ENCODE results near the gene CHAT.

Gene CHAT

GRCh38 chr10:49631975-49632374 lies 18.1 kb downstream of the CHAT start:
- no peak for DNase-seq (ENCODE audit: low spot score)

DNA sequence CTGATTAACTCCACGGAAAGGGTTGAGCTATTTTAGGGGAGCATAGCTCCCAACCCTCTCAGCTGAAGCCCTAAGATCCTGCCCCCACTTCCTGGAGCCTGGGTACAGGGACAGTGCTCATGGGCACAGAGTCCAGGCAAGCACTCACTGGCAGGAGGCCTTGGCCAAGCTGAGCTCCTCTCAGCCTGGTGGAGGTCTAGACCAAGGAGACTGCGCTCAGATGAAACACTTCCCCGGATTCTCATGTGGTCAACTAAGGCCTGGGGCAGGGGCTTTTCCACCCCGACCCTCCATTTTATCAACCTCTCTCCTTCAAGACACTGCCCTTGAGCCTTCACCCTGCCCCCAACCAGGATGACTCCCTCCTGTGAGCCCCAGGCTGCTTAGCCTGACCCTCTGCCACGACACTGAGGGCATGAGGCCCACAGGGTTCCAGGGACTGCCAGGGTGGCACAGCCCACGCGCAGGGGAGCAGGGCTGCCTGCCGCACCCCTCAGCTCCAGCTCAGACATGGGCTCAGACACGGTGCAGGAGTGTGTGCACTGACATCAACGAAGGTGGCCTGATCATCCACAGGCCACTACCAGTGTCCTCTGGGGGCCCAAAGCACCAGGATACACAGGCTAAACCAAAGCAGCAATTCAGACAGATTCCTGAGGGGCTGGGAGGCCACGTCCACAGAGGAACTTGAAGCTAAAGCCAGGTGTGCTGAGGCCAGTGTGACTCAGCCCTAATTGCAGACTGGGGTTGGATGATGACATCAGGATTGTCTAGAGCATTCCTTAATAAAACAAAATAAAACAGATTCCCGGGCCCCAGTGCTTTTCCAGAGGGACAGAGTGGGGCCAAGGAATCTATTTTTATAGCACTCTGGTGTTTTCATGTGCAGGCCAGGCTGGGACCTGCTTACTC lies 18.8 kb downstream of the CHAT start:
- no peak for DNase-seq (ENCODE audit: low spot score)

GRCh38 chr10:49633327-49634068 lies 19.7 kb downstream of the CHAT start:
- no peak for DNase-seq (ENCODE audit: low spot score)

GRCh38 chr10:49634069-49634660 lies 20.3 kb downstream of the CHAT start:
- DNase-seq (ENCODE audit: low spot score) = no peak

- DNase-seq (ENCODE audit: low spot score) = no peak
Observed at GRCh38 chr10:49642311-49642710, 28.5 kb downstream of the CHAT start.

DNA sequence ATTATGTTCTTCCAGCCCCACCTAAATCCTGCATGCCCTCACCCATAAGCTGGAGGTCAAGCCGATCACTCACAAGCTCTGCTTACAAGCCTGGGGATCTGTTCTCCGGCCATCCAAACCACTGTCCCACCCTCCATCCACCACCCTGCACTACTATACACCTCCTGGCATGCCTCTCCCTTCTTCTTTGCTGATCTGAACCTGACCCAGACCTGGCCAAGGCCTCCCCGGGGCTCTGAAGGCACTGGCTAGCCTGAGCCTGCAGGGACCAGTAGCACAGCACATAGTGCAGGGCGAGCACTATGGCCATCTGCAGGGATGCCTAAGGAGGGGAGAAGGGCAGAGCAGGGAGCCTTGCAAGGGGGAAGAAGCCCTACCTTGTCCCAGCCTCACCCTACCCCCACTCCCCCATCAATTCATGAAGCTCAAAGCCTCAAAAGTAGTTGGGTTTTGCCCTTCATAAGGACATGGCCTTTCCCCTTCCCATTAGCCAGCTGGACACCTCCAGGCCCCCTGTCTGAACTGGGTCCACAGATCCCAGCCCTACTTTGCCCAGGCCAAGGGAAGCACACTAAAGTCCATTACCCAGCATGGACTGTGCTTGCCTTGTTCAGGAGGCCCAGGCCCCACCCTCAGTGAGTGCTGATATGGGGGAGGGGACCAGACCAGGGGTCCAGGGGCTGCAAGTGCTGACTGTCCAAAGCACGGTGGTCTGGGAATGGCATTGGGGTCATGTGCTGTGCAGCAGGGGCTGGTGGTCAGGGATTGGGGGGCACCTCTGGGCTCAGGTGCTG lies 29.6 kb downstream of the CHAT start:
- DNase-seq (ENCODE audit: low spot score) = no peak

DNA sequence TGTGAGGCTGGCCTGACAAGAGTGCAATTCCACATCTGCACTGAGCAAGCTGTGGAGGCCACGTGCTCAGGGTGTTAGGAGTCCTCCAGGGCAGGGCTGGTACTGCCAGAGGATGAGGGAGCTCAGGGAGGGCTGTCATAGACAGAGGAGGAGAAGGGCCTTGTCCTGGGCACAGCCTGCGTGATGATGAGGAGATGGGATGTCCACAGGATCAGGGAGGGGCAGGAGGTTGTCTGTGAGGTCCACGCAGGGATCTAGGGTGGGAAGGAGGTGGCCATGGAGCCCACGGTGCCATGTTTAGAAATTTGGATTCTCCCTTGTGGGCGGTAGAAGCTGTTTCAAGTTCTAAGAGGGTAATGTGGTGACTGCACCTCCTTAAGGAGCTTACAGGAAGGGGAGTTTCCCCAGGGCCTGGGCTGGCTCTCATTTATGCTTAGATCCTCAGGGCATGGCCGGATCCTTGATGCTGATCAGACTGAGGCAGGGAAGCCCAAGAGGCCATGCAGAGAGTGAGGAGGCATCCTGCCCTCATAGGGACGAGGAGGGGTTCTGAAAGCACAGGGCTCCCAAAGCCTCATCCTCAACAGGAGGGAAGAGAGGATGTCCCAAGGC lies 30.3 kb downstream of the CHAT start:
- DNase-seq (ENCODE audit: low spot score) = no peak

- DNase-seq (ENCODE audit: low spot score) = no peak
Observed at GRCh38 chr10:49645417-49645816, 31.6 kb downstream of the CHAT start.

DNA sequence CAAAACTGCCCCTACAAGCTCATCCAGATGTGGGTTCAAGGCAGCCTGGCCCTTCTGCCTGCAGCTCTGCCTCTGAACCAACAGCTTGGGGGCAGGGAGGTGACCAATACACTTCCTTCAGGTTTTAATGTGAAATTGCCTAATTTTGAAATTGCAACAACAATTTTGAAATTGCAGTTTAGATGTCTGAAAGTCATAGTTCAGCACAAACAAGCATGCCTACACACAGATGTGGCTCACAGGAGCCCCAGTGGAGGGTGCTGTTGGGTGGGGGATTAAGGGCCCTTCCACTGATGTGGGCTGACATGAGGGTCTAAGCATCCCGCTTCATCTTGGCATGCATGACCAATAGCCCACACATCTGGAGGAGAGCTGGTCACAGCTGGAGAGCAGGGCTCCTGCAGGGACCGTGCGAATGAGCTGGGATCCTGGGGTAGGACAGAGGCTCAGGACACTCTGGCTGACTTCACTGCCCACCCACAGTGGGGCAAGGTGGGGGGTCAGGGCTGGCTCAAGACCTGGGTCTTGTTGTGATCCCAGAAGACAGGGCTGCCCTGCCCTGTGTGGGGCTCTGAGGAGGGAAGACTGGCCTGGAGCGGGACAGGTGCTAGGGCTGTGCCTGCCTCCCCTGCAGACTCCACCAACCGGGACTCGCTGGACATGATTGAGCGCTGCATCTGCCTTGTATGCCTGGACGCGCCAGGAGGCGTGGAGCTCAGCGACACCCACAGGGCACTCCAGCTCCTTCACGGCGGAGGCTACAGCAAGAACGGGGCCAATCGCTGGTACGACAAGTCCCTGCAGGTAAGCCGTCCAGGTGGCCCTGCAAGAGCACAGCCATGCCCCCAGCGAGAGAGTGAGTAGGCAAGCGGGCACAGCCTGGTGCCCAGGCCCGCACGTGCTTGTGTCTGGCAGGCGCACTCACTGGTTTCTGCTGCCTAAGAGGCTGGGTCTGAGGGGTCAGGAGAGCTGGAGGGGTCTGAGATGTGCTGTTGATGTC lies 32.3 kb downstream of the CHAT start:
- no peak for DNase-seq (ENCODE audit: low spot score)

GRCh38 chr10:49647554-49647953 lies 33.7 kb downstream of the CHAT start:
- DNase-seq (ENCODE audit: low spot score) = no peak

- no peak for DNase-seq (ENCODE audit: low spot score)
Observed at GRCh38 chr10:49647985-49648795, 34.4 kb downstream of the CHAT start.

GRCh38 chr10:49649294-49649693 lies 35.5 kb downstream of the CHAT start:
- DNase-seq (ENCODE audit: low spot score) = peak; percentile 43

DNA sequence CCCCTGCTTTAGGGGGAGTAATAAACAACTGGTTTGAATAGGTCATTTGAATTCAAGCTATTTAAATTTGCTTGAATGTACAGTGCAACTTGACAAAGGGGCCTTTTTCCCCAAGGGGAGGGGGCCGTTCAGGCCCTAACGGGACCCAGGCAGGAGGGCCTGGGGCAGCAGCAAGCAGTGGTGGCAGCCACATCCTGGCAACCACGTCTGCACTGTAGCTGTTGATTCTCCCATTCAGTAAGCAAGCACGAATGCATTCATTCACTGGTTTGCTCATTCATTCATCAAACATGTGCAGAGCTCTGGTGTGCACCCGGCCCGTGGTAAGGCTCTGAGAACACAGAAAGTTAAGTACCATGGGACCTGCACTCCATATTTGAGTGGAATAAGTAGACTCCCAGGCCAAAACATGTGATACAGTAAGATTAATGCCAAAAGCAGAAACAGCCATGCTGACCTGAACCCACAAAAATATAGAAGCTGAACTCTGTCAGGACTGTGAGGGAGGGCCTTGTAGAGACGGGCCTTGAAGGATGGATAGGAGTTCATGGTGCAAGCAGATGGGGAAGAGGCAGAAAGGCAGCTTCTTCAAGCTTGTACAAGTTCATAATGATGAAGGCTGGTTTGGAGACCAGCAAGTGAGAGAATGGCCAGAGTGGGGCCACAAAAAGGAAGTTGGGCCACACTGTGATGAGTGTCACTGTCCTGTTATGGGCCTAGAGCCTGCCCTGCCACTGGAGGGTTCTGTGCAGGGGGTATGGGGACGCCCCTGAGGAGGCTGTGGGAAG lies 36.3 kb downstream of the CHAT start:
- DNase-seq (ENCODE audit: low spot score) = no peak

DNA sequence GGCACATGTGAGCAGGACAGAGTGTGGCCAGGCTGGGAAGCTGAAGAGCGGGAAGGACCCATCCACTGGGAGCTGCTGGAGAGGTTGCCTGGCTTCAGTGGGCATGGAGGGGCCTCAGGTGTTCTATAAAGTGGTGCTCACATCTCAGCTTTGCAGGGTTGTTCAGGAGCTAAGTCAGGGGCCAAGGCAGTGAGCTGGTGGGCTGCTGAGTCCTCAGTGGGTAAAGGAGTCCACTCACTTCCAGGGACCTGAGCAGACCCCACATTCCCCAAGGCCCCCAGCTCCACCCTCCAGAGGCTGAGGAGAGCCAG lies 36.8 kb downstream of the CHAT start:
- DNase-seq (ENCODE audit: low spot score) = no peak

GRCh38 chr10:49651039-49651835 lies 37.4 kb downstream of the CHAT start:
- DNase-seq (ENCODE audit: low spot score) = peak; percentile 2

GRCh38 chr10:49651917-49652316 lies 38.1 kb downstream of the CHAT start:
- DNase-seq (ENCODE audit: low spot score) = peak; percentile 2

DNA sequence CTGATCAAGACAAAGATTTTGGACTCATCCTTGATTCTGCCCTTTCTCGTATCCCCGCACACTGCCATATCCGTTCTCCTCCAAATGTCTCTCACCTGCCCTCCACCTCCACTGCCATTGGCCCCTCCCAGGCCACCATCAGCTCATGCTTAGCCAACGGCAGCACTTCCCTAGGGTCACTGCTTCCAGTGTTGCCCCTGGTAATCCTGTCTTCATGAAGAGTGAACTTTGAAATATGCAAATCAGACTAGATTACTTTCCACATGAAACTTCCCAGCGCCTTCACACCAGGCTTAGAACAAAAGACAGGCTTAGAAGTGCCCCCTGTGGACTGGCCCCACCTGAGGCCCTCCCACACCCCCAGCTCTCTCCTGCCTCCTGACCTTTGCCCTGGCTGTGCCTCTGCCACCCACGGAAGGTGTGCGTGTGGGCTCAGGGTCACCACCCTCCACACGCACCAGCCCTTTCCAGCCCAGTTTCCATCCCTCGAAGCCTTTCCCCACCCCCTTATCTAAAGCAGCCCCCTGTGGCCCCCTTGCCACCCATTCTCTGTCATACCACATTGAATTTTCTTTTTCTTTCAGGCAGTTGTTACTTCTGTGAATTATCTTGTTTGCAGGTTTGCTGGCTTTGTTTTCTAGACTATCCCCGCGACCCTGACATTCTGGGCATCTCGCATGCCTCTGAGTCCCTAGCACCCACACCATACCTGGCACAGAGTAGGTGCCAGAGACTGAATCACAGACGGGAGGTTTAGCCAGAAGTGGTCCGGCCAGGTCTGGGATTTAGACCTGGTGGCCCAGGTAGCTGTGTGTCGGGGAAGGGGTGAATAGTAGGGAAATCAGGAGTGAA lies 38.8 kb downstream of the CHAT start:
- DNase-seq (ENCODE audit: low spot score) = peak; percentile 9
